Coronary artery (tissue), 2 donors: ENCODE results near the gene TIMP3.

Source experiments
- DNase-seq: peaks from one replicate; pipeline ENCODE4 v3.0.0-alpha.2; 2017; ENCODE audit warnings: low spot score
- H3K27ac ChIP-seq, 2 donors: fragments of 200-600 bp; sonication (generic); one replicate each; pipeline ENCODE4 v1.5.1; 2016 to 2019
- H3K4me3 ChIP-seq: fragments of 200-600 bp; sonication (generic); 2 replicates; pipeline ENCODE4 v1.5.1; 2016; ENCODE audit warnings: mild to moderate bottlenecking, moderate library complexity
- CTCF ChIP-seq: fragments of 200-600 bp; sonication (generic); IDR thresholded peaks from one replicate; pipeline ENCODE4 v1.5.1; 2019; ENCODE audit warnings: antibody characterized with exemption

The TIMP3 gene

DNA sequence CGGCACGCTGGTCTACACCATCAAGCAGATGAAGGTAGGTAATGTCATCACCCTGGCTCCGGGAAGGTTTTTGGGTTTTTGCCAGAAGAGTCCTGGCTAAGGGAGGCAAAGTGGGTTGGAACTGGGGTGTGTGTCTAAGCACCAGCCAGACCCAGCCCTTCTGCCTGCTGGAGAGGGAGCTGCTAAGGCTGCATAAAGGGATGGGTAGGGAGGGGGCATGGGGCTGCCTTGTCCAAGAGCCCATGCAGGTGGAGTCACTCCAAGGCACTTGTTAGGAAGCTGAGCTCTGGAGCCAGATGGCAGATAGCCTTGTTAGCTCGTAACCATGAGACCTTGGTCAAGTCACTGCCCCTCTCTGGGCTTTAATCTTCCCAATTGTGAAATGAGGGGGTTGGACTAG is 48.0 kb downstream of the TIMP3 start:
- DNase-seq = no peak
- peak overlapping the region; percentile 7 for H3K4me3 ChIP-seq
- H3K27ac ChIP-seq = peak overlapping the region; percentile 81 to 96
- no peak for TF ChIP-seq CTCF

GRCh38 chr22:32850157-32850556 is 48.7 kb downstream of the TIMP3 start:
- TF ChIP-seq CTCF = no peak
- Histone ChIP-seq H3K27ac (peak overlapping the region; percentile 81 to 96), H3K4me3 (no peak overlapping the region)
- no peak for DNase-seq

GRCh38 chr22:32850591-32851517 is 49.3 kb downstream of the TIMP3 start:
- H3K4me3 ChIP-seq = peak overlapping the region; percentile 50
- H3K27ac ChIP-seq = peak overlapping the region; percentile 81 to 96
- no peak for TF ChIP-seq CTCF
- peak; percentile 91 for DNase-seq

- TF ChIP-seq CTCF = no peak
- Histone ChIP-seq H3K4me3 (peak overlapping the region; percentile 50), H3K27ac (peak overlapping the region; percentile 81 to 96)
- DNase-seq = peak; percentile 89
Observed at GRCh38 chr22:32852395-32853251, 51.1 kb downstream of the TIMP3 start.

DNA sequence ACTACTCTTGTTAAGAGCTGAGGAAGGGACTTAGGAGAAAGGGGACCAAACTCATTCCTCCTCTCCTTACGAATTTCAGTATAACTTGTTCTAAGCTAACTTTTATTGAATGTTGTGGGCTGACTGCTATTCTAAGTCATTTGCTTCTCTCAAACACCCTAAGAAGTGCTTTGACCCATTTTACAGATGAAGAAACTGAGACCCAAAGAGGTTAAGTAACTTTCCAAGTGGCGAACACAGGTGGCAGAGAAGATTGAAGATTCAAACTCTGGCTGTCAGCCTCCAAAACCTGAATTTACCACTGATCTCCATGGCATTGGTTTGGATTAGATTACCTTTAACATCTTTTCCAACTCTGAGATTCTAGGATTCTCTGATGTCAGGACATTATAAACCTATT is 52.2 kb downstream of the TIMP3 start:
- no peak for TF ChIP-seq CTCF
- Histone ChIP-seq H3K27ac (peak overlapping the region; percentile 81 to 96), H3K4me3 (no peak overlapping the region)
- DNase-seq = no peak

DNA sequence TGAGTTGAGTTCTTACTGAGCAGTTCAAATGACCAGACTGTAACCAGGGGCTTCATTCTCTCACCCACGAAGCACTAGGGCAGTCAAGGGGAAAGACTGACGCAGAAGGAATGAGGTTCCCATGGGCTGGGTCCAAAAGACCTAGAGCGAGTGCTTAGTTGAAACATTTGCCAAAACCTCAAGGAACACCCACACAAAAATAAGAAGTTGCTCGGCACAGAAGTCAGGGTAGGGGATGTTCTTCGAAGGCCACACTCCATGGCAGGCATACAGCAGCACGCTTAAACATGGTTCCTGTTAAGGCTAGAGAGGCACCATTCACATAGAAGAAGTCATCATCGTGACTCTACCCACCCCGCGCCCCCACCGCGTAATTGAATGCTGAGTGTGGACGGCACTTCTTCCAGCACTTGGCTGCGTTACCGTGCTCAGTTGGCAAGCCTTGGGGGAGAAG is 52.9 kb downstream of the TIMP3 start:
- Histone ChIP-seq H3K4me3 (no peak overlapping the region), H3K27ac (peak overlapping the region; percentile 8 to 96)
- TF ChIP-seq CTCF = no peak
- no peak for DNase-seq
